ENCODE measurements around the gene KRTAP9-1. TPM values are rescaled to one million over a fixed set of nuclear protein-coding genes. Genes with fewer than 3 reads are reported as not detected.

The KRTAP9-1 gene
- total and polyA plus RNA-seq, 9 of the 15 experiments (the other 6 are each of a cell fraction or from before 2014, with no cell fraction given) = not detected

- TF ChIP-seq AFF4 (CRISPR knock-in tag; IDR thresholded peaks at IDR 0.05) (no peak), SAFB (IDR thresholded peaks at IDR 0.05; ENCODE audit: borderline replicate concordance, low read depth, low read length) (no peak), ZBTB17 (CRISPR knock-in tag; IDR thresholded peaks at IDR 0.05) (no peak), DNMT1 (IDR thresholded peaks at IDR 0.05) (no peak), GABPA (tag; conservative IDR thresholded peaks at IDR 0.05; ENCODE audit: low read depth) (no peak), ZNF407 (IDR thresholded peaks at IDR 0.05; ENCODE audit: low read depth) (no peak), TAF7 (tag; IDR thresholded peaks at IDR 0.05) (no peak), MYNN (IDR thresholded peaks at IDR 0.05) (no peak), MYNN (CRISPR knock-in tag; IDR thresholded peaks at IDR 0.05) (no peak), HNRNPLL (IDR thresholded peaks at IDR 0.05; ENCODE audit: low read depth, low read length, poor library complexity, severe bottlenecking) (no peak), TAF9B (IDR thresholded peaks at IDR 0.05; ENCODE audit: partially characterized antibody) (no peak), ARID3B (CRISPR knock-in tag; IDR thresholded peaks at IDR 0.05; ENCODE audit: borderline replicate concordance) (no peak), PRPF4 (IDR thresholded peaks at IDR 0.05; ENCODE audit: insufficient read depth, low read depth, low read length, poor library complexity, severe bottlenecking) (no peak), RCOR1 (IDR thresholded peaks at IDR 0.05; ENCODE audit: borderline replicate concordance in 1 of 2, low read depth in 2 of 2, low read length in 2 of 2) (no peak), ERF (CRISPR knock-in tag; IDR thresholded peaks at IDR 0.05) (no peak)
Observed at GRCh38 chr17:41226051-41226450, 36.4 kb downstream of the KRTAP9-1 start (continued).
